IPS-18a (cell line): Measurements from ENCODE around the gene STAT1.

Source experiments
- H3K27ac ChIP-seq: one replicate; pipeline ENCODE4 v1.5.1; 2013; ENCODE audit warnings: low read length
- H3K27me3 ChIP-seq: one replicate; pipeline ENCODE4 v1.6.1; 2013; ENCODE audit warnings: mild to moderate bottlenecking, low read length; ENCODE audit not compliant: control insufficient read depth, insufficient read depth
- H3K36me3 ChIP-seq: one replicate; pipeline ENCODE4 v1.6.1; 2013; ENCODE audit warnings: low read depth, low read length; ENCODE audit not compliant: control insufficient read depth
- H3K4me1 ChIP-seq: one replicate; pipeline ENCODE4 v1.6.1; 2013; ENCODE audit warnings: low read depth, low read length; ENCODE audit not compliant: control insufficient read depth
- H3K4me3 ChIP-seq: one replicate; pipeline ENCODE4 v1.5.1; 2013; ENCODE audit warnings: low read length
- H3K9ac ChIP-seq: one replicate; pipeline ENCODE4 v1.6.1; 2013; ENCODE audit warnings: mild to moderate bottlenecking, low read length, moderate library complexity
- H3K9me3 ChIP-seq: one replicate; pipeline ENCODE4 v1.6.1; 2013; ENCODE audit warnings: low read depth, low read length; ENCODE audit not compliant: control insufficient read depth

STAT1 gene

GRCh38 chr2:191014653-191015020 lies 666 bp upstream of the STAT1 start:
- H3K36me3 ChIP-seq, result peaks cover 7% of the 10 kb centered on the region
- H3K9ac ChIP-seq, result peak overlapping the region; percentile 24
- H3K27ac ChIP-seq, result no peak overlapping the region
- H3K27me3 ChIP-seq, result peaks cover 43% of the 10 kb centered on the region
- no peaks in the 10 kb centered on the region for H3K9me3 ChIP-seq
- peaks cover 4% of the 10 kb centered on the region for H3K4me1 ChIP-seq
- H3K4me3 ChIP-seq, result peak overlapping the region; percentile 94

- Histone ChIP-seq H3K9me3 (no peaks in the 10 kb centered on the region), H3K36me3 (peaks cover 15% of the 10 kb centered on the region), H3K9ac (peak overlapping the region; percentile 73), H3K27ac (no peak overlapping the region), H3K4me1 (peaks cover 4% of the 10 kb centered on the region), H3K27me3 (peaks cover 36% of the 10 kb centered on the region), H3K4me3 (peak overlapping the region; percentile 94)
Measured at GRCh38 chr2:191013682-191013931, 364 bp downstream of the STAT1 start.

GRCh38 chr2:191012845-191013681 lies 908 bp downstream of the STAT1 start:
- H3K4me1 ChIP-seq, result peaks cover 4% of the 10 kb centered on the region
- H3K27ac ChIP-seq, result no peak overlapping the region
- H3K4me3 ChIP-seq, result peak overlapping the region; percentile 94
- H3K9me3 ChIP-seq, result no peaks in the 10 kb centered on the region
- H3K36me3 ChIP-seq, result peaks cover 18% of the 10 kb centered on the region
- H3K9ac ChIP-seq, result peak overlapping the region; percentile 73
- H3K27me3 ChIP-seq, result peaks cover 32% of the 10 kb centered on the region

- Histone ChIP-seq H3K36me3 (peaks cover 25% of the 10 kb centered on the region), H3K27ac (no peak overlapping the region), H3K27me3 (peaks cover 28% of the 10 kb centered on the region), H3K9me3 (no peaks in the 10 kb centered on the region), H3K9ac (no peak overlapping the region), H3K4me3 (peak overlapping the region; percentile 94), H3K4me1 (peaks cover 4% of the 10 kb centered on the region)
Measured at GRCh38 chr2:191012346-191012745, 1.6 kb downstream of the STAT1 start.

- H3K27me3 ChIP-seq, result peaks cover 17% of the 10 kb centered on the region
Measured at GRCh38 chr2:191010887-191011885, 2.8 kb downstream of the STAT1 start.

GRCh38 chr2:191009541-191010374 lies 4.2 kb downstream of the STAT1 start:
- Histone ChIP-seq H3K27me3 (peaks cover 4% of the 10 kb centered on the region), H3K4me1 (peaks cover 3% of the 10 kb centered on the region), H3K9ac (no peak overlapping the region), H3K4me3 (no peak overlapping the region), H3K36me3 (peaks cover 51% of the 10 kb centered on the region), H3K9me3 (no peaks in the 10 kb centered on the region), H3K27ac (no peak overlapping the region)

More at GRCh38 chr2:191010887-191011885, 2.8 kb downstream of the STAT1 start:
- H3K9ac ChIP-seq, result no peak overlapping the region
- H3K4me1 ChIP-seq, result peaks cover 4% of the 10 kb centered on the region
- H3K27ac ChIP-seq, result no peak overlapping the region
- H3K36me3 ChIP-seq, result peaks cover 37% of the 10 kb centered on the region
- no peaks in the 10 kb centered on the region for H3K9me3 ChIP-seq
- no peak overlapping the region for H3K4me3 ChIP-seq

- no peaks in the 10 kb centered on the region for H3K9me3 ChIP-seq
- H3K27ac ChIP-seq, result no peak overlapping the region
- H3K27me3 ChIP-seq, result no peaks in the 10 kb centered on the region
- no peaks in the 10 kb centered on the region for H3K4me1 ChIP-seq
- H3K4me3 ChIP-seq, result no peak overlapping the region
- H3K36me3 ChIP-seq, result peaks cover 66% of the 10 kb centered on the region
- H3K9ac ChIP-seq, result no peak overlapping the region
Measured at GRCh38 chr2:191008286-191008685, 5.7 kb downstream of the STAT1 start.

GRCh38 chr2:191006997-191007783 lies 6.8 kb downstream of the STAT1 start:
- no peak overlapping the region for H3K4me3 ChIP-seq
- no peaks in the 10 kb centered on the region for H3K4me1 ChIP-seq
- H3K36me3 ChIP-seq, result peaks cover 77% of the 10 kb centered on the region
- no peaks in the 10 kb centered on the region for H3K9me3 ChIP-seq
- H3K9ac ChIP-seq, result no peak overlapping the region
- no peak overlapping the region for H3K27ac ChIP-seq
- H3K27me3 ChIP-seq, result no peaks in the 10 kb centered on the region

GRCh38 chr2:191006297-191006696 lies 7.7 kb downstream of the STAT1 start:
- Histone ChIP-seq H3K27ac (no peak overlapping the region), H3K36me3 (peaks cover 85% of the 10 kb centered on the region), H3K9me3 (no peaks in the 10 kb centered on the region), H3K4me1 (no peaks in the 10 kb centered on the region), H3K9ac (no peak overlapping the region), H3K27me3 (no peaks in the 10 kb centered on the region), H3K4me3 (no peak overlapping the region)

GRCh38 chr2:191003405-191004309 lies 10.3 kb downstream of the STAT1 start:
- Histone ChIP-seq H3K9me3 (no peaks in the 10 kb centered on the region), H3K27ac (no peak overlapping the region), H3K4me1 (no peaks in the 10 kb centered on the region), H3K9ac (no peak overlapping the region), H3K27me3 (no peaks in the 10 kb centered on the region), H3K4me3 (no peak overlapping the region), H3K36me3 (peaks cover 97% of the 10 kb centered on the region)
